Right ventricle myocardium superior (tissue), 1 donor: Measurements from ENCODE around the gene IRX1. TPM values are rescaled to one million over a fixed set of nuclear protein-coding genes. Genes with fewer than 3 reads are reported as not detected.

Source experiments
- ATAC-seq: fragments of 200-7000 bp; cut with Tn5 transposase; one replicate; pipeline ENCODE4 v1.9.1; 2020; ENCODE audit warnings: mild to moderate bottlenecking; ENCODE audit not compliant: poor library complexity
- DNase-seq: peaks from one replicate; pipeline ENCODE4 v3.0.0-alpha.2; 2020
- intact Hi-C: fragments of 100-400 bp; cut with DNase I; formaldehyde crosslinking; loops from one replicate; pipeline ENCODE4 v1.11.2; 2022
- long read RNA-seq: library from polyadenylated mRNA; unstranded; transcript quantifications from one replicate; pipeline ENCODE4 v2.0.0, GENCODE V29; 2021
- total RNA-seq: library from RNA; stranded (reverse); fragmentation: NEBNext Ultra II Directional; extraction: Animal tissue kit (Norgen Biotek cat#: 25700); gene quantifications from one replicate; pipeline ENCODE4 v1.2.1, GENCODE V29; 2021
- donor health status: DM: no; HTN: yes; CAD: no; lungs with severe emphysema.

Gene IRX1
- 0.65 TPM for total RNA-seq
- long read RNA-seq, partial matches to known transcripts = 0 of 3 reads
- long read RNA-seq, other reads (novel, unspliced or antisense) = 0 of 3 reads

GRCh38 chr5:3595006-3595961 lies at the start of gene IRX1:
Gene IRX1 (plus strand): TSS chr5:3595832. CDS start chr5:3596106, 274 bp downstream.
- peak; percentile 57 for ATAC-seq

GRCh38 chr5:3546028-3546427 lies 49.6 kb upstream of the IRX1 start:
- intact Hi-C loops = no loop called here
- DNase-seq = no peak
- no peak for ATAC-seq

More at GRCh38 chr5:3595006-3595961, at the start of gene IRX1:
- no peak for DNase-seq
- intact Hi-C loops = no loop called here

- intact Hi-C loops = no loop called here
- ATAC-seq (no peak), DNase-seq (no peak)
Measured at GRCh38 chr5:3564116-3564515, 31.5 kb upstream of the IRX1 start.

- intact Hi-C loops = no loop called here
- ATAC-seq (no peak), DNase-seq (no peak)
Measured at GRCh38 chr5:3564827-3565518, 30.7 kb upstream of the IRX1 start.

- no peak for DNase-seq
- intact Hi-C loops = no loop called here
- ATAC-seq = no peak
Measured at GRCh38 chr5:3584724-3585531, 10.7 kb upstream of the IRX1 start.

- DNase-seq (no peak), ATAC-seq (no peak)
- intact Hi-C loops = no loop called here
Measured at GRCh38 chr5:3590161-3590966, 5.3 kb upstream of the IRX1 start.

GRCh38 chr5:3590967-3591900 lies 4.4 kb upstream of the IRX1 start:
- ATAC-seq (no peak), DNase-seq (no peak)
- intact Hi-C loops = no loop called here

- no peak for DNase-seq
- no peak for ATAC-seq
- intact Hi-C loops = no loop called here
Measured at GRCh38 chr5:3592298-3592697, 3.3 kb upstream of the IRX1 start.

- intact Hi-C loops = no loop called here
- no peak for ATAC-seq
- no peak for DNase-seq
Measured at GRCh38 chr5:3593771-3594509, 1.7 kb upstream of the IRX1 start.

- intact Hi-C loops = no loop called here
- DNase-seq (no peak), ATAC-seq (peak; percentile 48)
Measured at GRCh38 chr5:3594510-3595005, 1.1 kb upstream of the IRX1 start.

GRCh38 chr5:3596261-3596825 lies 711 bp downstream of the IRX1 start:
- no peak for ATAC-seq
- intact Hi-C loops = no loop called here
- DNase-seq = no peak

GRCh38 chr5:3596857-3597166 lies 1.2 kb downstream of the IRX1 start:
- DNase-seq = no peak
- intact Hi-C loops = no loop called here

GRCh38 chr5:3597167-3598007 lies 1.8 kb downstream of the IRX1 start:
- intact Hi-C loops = no loop called here
- no peak for DNase-seq
- ATAC-seq = no peak

More at GRCh38 chr5:3596857-3597166, 1.2 kb downstream of the IRX1 start:
- ATAC-seq = no peak

- no peak for ATAC-seq
- intact Hi-C loops = no loop called here
Measured at GRCh38 chr5:3598207-3598606, 2.6 kb downstream of the IRX1 start.

GRCh38 chr5:3598769-3599211 lies 3.2 kb downstream of the IRX1 start:
- intact Hi-C loops = no loop called here
- ATAC-seq = no peak

More at GRCh38 chr5:3598207-3598606, 2.6 kb downstream of the IRX1 start:
- DNase-seq = no peak

More at GRCh38 chr5:3598769-3599211, 3.2 kb downstream of the IRX1 start:
- no peak for DNase-seq
